Right lobe of liver (tissue), 6 donors: Measurements from ENCODE around the gene TK2. TPM values are rescaled to one million over a fixed set of nuclear protein-coding genes. Genes with fewer than 3 reads are reported as not detected.
A peak's percentile ranks its signal among the peaks of the same experiment; 100 is the strongest.

Source experiments
- ATAC-seq, 4 donors: fragments of 200-7000 bp; cut with Tn5 transposase; one replicate each; pipeline ENCODE4 v1.9.1; 2020; ENCODE audit warnings: mild to moderate bottlenecking in 4 of 4, moderate library complexity in 4 of 4
- DNase-seq, 3 donors: peaks; one replicate each; pipeline ENCODE4 v3.0.0-alpha.2; 2020
- H3K27ac ChIP-seq, 3 donors: fragments of 200-600 bp; one replicate each; pipeline ENCODE4 v1.8.0; 2022
- H3K27me3 ChIP-seq, 2 donors: fragments of 200-600 bp; one replicate each; pipeline ENCODE4 v1.8.0; 2022
- H3K36me3 ChIP-seq, 4 donors: fragments of 200-600 bp; sonication (generic) in 1 of 4; one replicate each; pipeline versions ENCODE4 v1.5.1 to v1.8.0; 2017 to 2022; ENCODE audit warnings: control low read depth in 1 of 4
- H3K4me1 ChIP-seq, 4 donors: fragments of 200-600 bp; sonication (generic) in 1 of 4; one replicate each; pipeline versions ENCODE4 v1.5.1 to v1.8.0; 2017 to 2022; ENCODE audit warnings: control low read depth in 1 of 4
- H3K4me3 ChIP-seq, 3 donors: fragments of 200-600 bp; one replicate each; pipeline ENCODE4 v1.8.0; 2022
- H3K9me3 ChIP-seq, 4 donors: fragments of 200-600 bp; sonication (generic) in 1 of 4; one replicate each; pipeline versions ENCODE4 v1.5.1 to v1.8.0; 2017 to 2022; ENCODE audit warnings: control low read depth in 1 of 4
- POLR2A ChIP-seq: fragments of 450-650 bp; IDR thresholded peaks from one replicate; pipeline ENCODE4 v1.6.1; 2017; ENCODE audit warnings: antibody characterized with exemption, mild to moderate bottlenecking
- WGBS: methylation state at CpG from one replicate; pipeline ENCODE4 v1.1.6; 2018; ENCODE audit warnings: low coverage, low lambda C conversion rate; ENCODE audit not compliant: insufficient coverage; ENCODE audit errors: missing lambda C conversion rate; 5-methylcytosine and 5-hydroxymethylcytosine counted together
- intact Hi-C, 2 donors: fragments of 100-400 bp; cut with DNase I; formaldehyde crosslinking; loops; one replicate each; pipeline versions ENCODE4 v1.11.2 to v1.14.1; 2022
- total RNA-seq, 6 experiments: library from RNA; depleted of rRNA in 2 of 6; stranded (reverse); fragments of >200 nt in 2 of 6; fragmentation: NEBNext Ultra II Directional in 3 of 6; extraction: Animal tissue kit (Norgen Biotek cat#: 25700) in 3 of 6; gene quantifications; one replicate each; pipeline versions ENCODE4 v1.1.0 to v1.2.4, GENCODE V29; 2016 to 2023
- TF ChIP-seq, protein P1 (sequence below), 4 donors: fragments of 200-600 bp in 3 of 4; fragments of 450-650 bp in 1 of 4; IDR thresholded peaks; one replicate each; pipeline versions ENCODE4 v1.5.1 to v1.8.0; 2016 to 2022; ENCODE audit warnings: antibody characterized with exemption in 4 of 4, mild to moderate bottlenecking in 2 of 4
- donor health status: DM: no; HTN: yes; CAD: no.
- donor health status: DM: no; HTN: no; CAD: no.
- donor health status: DM: no; HTN: no; CAD: no.
- donor health status: DM: no; HTN: yes; CAD: no.
- donor health status: DM: no; HTN: yes; CAD: no.

TK2 gene
- total RNA-seq, 6 experiments from 2014 or later: 25.8 to 41.7 (median 33.6) TPM

DNA sequence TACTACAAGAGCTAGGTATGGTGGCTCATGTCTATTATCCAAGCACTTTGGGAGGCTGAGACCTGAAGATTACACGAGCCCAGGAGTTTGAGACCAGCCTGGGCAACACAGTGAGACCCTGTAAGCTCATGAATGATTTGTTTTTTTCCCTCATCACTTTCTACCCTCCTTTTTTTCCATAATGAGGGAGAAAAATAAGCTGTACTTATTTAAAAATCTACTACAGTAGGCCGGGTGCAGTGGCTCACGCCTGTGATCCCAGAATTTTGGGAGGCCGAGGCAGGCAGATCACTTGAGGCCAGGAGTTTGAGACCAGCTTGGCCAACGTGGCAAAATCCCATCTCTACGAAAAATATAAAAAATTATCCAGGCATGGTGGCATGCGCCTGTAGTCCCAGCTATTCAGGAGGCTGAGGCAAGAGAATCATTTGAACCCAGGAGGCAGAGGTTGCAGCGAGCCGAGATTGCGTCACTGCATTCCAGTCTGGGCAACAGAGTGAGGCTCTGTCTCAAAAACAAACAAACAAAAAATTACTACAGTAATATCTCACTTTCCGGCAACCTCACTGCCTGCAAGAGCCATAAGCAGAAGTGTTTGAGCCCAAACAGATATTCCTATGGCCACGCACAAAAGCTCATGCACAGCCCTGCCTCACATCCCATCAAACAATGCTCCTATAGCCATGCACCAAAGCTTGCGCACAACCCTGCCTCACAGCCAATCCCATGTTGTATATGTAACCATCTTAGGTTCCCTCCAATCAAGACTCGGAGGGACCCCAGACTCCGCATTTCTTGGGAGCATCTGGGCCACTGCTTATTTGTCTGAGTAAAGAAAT, 37.4 kb downstream of the TK2 start:
- Histone ChIP-seq H3K4me3 (no peak overlapping the region), H3K36me3 (no peaks in the 10 kb centered on the region), H3K27ac (peak overlapping the region; percentile 41 to 99 (median 85)), H3K4me1 (peaks cover 4 to 88% (median 41%) of the 10 kb centered on the region in 4 donors), H3K27me3 (no peaks in the 10 kb centered on the region), H3K9me3 (no peaks in the 10 kb centered on the region)
- ATAC-seq (peak in 1 of 4 donors; percentile 1), DNase-seq (peak; percentile 67 to 79 (median 72))
- peak; percentile 43 for TF ChIP-seq POLR2A
- TF ChIP-seq, protein P1, sequence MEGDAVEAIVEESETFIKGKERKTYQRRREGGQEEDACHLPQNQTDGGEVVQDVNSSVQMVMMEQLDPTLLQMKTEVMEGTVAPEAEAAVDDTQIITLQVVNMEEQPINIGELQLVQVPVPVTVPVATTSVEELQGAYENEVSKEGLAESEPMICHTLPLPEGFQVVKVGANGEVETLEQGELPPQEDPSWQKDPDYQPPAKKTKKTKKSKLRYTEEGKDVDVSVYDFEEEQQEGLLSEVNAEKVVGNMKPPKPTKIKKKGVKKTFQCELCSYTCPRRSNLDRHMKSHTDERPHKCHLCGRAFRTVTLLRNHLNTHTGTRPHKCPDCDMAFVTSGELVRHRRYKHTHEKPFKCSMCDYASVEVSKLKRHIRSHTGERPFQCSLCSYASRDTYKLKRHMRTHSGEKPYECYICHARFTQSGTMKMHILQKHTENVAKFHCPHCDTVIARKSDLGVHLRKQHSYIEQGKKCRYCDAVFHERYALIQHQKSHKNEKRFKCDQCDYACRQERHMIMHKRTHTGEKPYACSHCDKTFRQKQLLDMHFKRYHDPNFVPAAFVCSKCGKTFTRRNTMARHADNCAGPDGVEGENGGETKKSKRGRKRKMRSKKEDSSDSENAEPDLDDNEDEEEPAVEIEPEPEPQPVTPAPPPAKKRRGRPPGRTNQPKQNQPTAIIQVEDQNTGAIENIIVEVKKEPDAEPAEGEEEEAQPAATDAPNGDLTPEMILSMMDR (IDR thresholded peaks at IDR 0.05): no peak
- intact Hi-C loops: no loop called here
- WGBS: 55% methylated on average over 15 of the region's 15 CpGs

GRCh38 chr16:66511602-66512271, 38.2 kb downstream of the TK2 start:
- ATAC-seq: peak in 2 of 4 donors; percentile 20 to 23
- Histone ChIP-seq H3K4me1 (peaks cover 4 to 90% (median 37%) of the 10 kb centered on the region in 4 donors), H3K9me3 (no peaks in the 10 kb centered on the region), H3K36me3 (no peaks in the 10 kb centered on the region), H3K27ac (peak overlapping the region; percentile 41 to 99 (median 85)), H3K27me3 (no peaks in the 10 kb centered on the region), H3K4me3 (no peak overlapping the region)
- DNase-seq: peak in 2 of 3 donors; percentile 59 to 64
- 66% methylated on average over 11 of the region's 13 CpGs for whole genome bisulfite sequencing
- TF ChIP-seq POLR2A: no peak
- TF ChIP-seq, protein P1 (IDR thresholded peaks at IDR 0.05): peak in 2 of 4 donors; percentile 20 to 22
- intact Hi-C loops: no loop called here

DNA sequence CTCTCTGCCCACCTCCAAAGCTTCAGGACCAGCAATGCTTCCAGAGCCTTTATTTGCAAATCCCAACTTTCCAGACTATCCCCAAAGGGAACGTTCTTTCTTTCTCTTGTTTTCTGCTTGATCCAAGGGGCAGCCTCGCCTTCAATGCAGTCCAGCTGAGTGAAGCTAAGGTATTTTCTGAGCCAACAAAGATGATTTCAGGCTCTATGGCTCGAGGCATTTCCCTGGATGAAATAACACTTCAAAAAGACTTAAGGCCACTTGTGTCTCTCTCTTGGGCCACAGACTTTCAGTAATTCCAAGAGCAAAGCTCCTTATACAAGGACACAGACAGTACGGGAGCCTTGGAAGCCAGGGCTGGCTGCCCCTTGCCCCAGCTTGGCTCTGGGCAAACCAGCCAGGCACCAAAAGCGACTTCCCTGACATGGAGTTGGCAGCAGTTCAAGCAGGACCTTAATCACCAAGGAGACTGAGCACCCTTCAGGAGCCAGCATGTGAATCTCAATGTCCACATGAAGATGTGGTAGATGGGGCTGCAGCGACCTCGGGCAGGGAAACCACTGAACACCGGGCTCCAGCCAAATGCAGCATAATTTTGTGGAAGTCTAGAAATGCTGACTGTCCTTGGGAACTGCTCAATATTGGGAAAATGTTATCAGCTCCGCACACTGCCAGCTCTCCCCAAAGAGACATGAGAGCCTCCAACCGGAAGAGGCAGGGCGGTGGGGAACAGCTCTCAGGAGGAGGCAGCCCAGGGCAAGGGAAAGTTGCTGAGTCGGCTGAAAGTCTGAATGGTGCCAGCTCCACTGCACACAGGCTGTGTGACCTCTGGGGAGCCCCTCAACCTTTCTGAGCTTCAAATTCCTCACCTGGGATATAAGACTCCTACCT, 39.0 kb downstream of the TK2 start:
- H3K27me3 ChIP-seq: no peaks in the 10 kb centered on the region
- H3K27ac ChIP-seq: peak overlapping the region; percentile 41 to 99 (median 85)
- no peaks in the 10 kb centered on the region for H3K9me3 ChIP-seq
- peaks cover 4 to 83% (median 31%) of the 10 kb centered on the region in 4 donors for H3K4me1 ChIP-seq
- intact Hi-C loops: no loop called here
- no peaks in the 10 kb centered on the region for H3K36me3 ChIP-seq
- DNase-seq: peak; percentile 15 to 74 (median 69)
- TF ChIP-seq, protein P1 (IDR thresholded peaks at IDR 0.05): no peak
- TF ChIP-seq POLR2A: peak; percentile 28
- ATAC-seq: peak; percentile 14 to 48 (median 30)
- 53% methylated on average over 7 of the region's 12 CpGs for WGBS
- no peak overlapping the region for H3K4me3 ChIP-seq

DNA sequence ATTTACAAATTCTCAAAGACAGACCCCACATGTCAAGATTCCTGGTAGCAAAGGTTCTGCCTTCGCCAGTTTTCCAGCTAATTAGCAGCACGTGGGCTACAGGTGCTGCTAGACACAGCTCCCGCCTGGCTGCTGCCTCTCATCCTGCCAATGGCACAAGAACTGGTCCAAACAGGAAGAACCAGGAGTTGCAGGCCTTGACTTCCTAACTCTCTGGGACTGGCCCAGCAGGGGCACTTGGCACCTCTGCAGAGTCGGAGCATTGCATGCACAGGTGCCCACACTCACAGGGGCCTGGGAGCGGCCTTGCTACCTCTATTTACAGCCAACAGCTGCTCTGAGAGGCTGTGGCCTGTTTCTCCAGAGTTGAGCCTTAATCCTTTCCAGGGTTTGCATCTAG, 39.6 kb downstream of the TK2 start:
- DNase-seq (peak in 1 of 3 donors; percentile 49), ATAC-seq (no peak)
- Histone ChIP-seq H3K4me3 (no peak overlapping the region), H3K4me1 (peaks cover 4 to 76% (median 25%) of the 10 kb centered on the region in 4 donors), H3K27ac (peak overlapping the region in 2 of 3 donors; percentile 41 to 99), H3K36me3 (no peaks in the 10 kb centered on the region), H3K27me3 (no peaks in the 10 kb centered on the region), H3K9me3 (no peaks in the 10 kb centered on the region)
- intact Hi-C loops: no loop called here
- WGBS: no CpG with 5 or more reads among the region's 5 CpGs
- no peak for TF ChIP-seq POLR2A
- TF ChIP-seq, protein P1 (IDR thresholded peaks at IDR 0.05): no peak
